GM18909 (cell line): ENCODE data around the gene KCNG1.
"Not testable (repeated sequence)": the region's sequence is repeated elsewhere in the genome, so short reads cannot be mapped to it uniquely, and the experiment has no call there.

ENCODE experiments used
- ATAC-seq: cut with Tn5 transposase; IDR thresholded peaks from one replicate; pipeline ENCODE4 v1.9.1; 2021; ENCODE audit warnings: mild to moderate bottlenecking; ENCODE audit not compliant: unreplicated experiment, poor library complexity

KCNG1 gene

GRCh38 chr20:50992733-50993457 lies 30.0 kb downstream of the KCNG1 start:
- ATAC-seq = no peak

- no peak for ATAC-seq
Observed at GRCh38 chr20:50992336-50992732, 30.6 kb downstream of the KCNG1 start.

- ATAC-seq = no peak
Observed at GRCh38 chr20:50991076-50991475, 31.8 kb downstream of the KCNG1 start.

GRCh38 chr20:50987493-50988210 lies 35.3 kb downstream of the KCNG1 start:
- no peak for ATAC-seq

GRCh38 chr20:50983321-50983720 lies 39.6 kb downstream of the KCNG1 start:
- ATAC-seq = no peak

GRCh38 chr20:50982363-50982762 lies 40.5 kb downstream of the KCNG1 start:
- no peak for ATAC-seq

GRCh38 chr20:50981714-50982048 lies 41.2 kb downstream of the KCNG1 start:
- no peak for ATAC-seq

- ATAC-seq = no peak
Observed at GRCh38 chr20:50980851-50981713, 41.8 kb downstream of the KCNG1 start.

- no peak for ATAC-seq
Observed at GRCh38 chr20:50980071-50980681, 42.7 kb downstream of the KCNG1 start.

- ATAC-seq = not testable (repeated sequence)
Observed at GRCh38 chr20:50978533-50978932, 44.4 kb downstream of the KCNG1 start.

GRCh38 chr20:50977066-50978021 lies 45.6 kb downstream of the KCNG1 start:
- no peak for ATAC-seq

- no peak for ATAC-seq
Observed at GRCh38 chr20:50975701-50976330, 47.1 kb downstream of the KCNG1 start.

- no peak for ATAC-seq
Observed at GRCh38 chr20:50969912-50970311, 53.0 kb downstream of the KCNG1 start.

- no peak for ATAC-seq
Observed at GRCh38 chr20:50969435-50969834, 53.5 kb downstream of the KCNG1 start.

GRCh38 chr20:50968289-50968688 lies 54.6 kb downstream of the KCNG1 start:
- ATAC-seq = no peak

- ATAC-seq = no peak
Observed at GRCh38 chr20:50967586-50967985, 55.3 kb downstream of the KCNG1 start.

GRCh38 chr20:50959543-50960126 lies 63.3 kb downstream of the KCNG1 start:
- no peak for ATAC-seq

GRCh38 chr20:50958615-50959542 lies 64.0 kb downstream of the KCNG1 start, which contains the start of gene MOCS3:
MOCS3 (plus strand) TSS chr20:50958818; CDS start chr20:50958843, 25 bp downstream.
- peak; percentile 81 for ATAC-seq
